H9 (cell line): Measurements from ENCODE around the gene SPTBN5. TPM values are rescaled to one million over a fixed set of nuclear protein-coding genes. Genes with fewer than 3 reads are reported as not detected.
A peak's percentile ranks its signal among the peaks of the same experiment; 100 is the strongest.
"Not testable (repeated sequence)": the region's sequence is repeated elsewhere in the genome, so short reads cannot be mapped to it uniquely, and the experiment has no call there.

Experiments used
- DNase-seq: peaks from one replicate; pipeline ENCODE4 v3.0.0-alpha.2; 2017
- H2AFZ ChIP-seq: one replicate; pipeline ENCODE4 v1.6.1; 2013; ENCODE audit warnings: mild to moderate bottlenecking, low read length, control low read depth, moderate library complexity
- H2AK5ac ChIP-seq: 2 replicates; pipeline ENCODE4 v1.6.1; 2013; ENCODE audit warnings: low read length, control low read depth, mixed read lengths; ENCODE audit not compliant: insufficient read length
- H2BK120ac ChIP-seq: one replicate; pipeline ENCODE4 v1.6.1; 2013; ENCODE audit warnings: low read depth, mild to moderate bottlenecking, low read length, control low read depth, inconsistent platforms; ENCODE audit not compliant: poor library complexity, severe bottlenecking
- H2BK12ac ChIP-seq: 2 replicates; pipeline ENCODE4 v1.6.1; 2013; ENCODE audit warnings: low read length, control low read depth, mixed read lengths, low read depth; ENCODE audit not compliant: insufficient read length
- H2BK15ac ChIP-seq: 2 replicates; pipeline ENCODE4 v1.6.1; 2013; ENCODE audit warnings: low read depth, low read length, control low read depth
- H2BK20ac ChIP-seq: one replicate; pipeline ENCODE4 v1.6.1; 2013; ENCODE audit warnings: low read depth, mild to moderate bottlenecking, low read length, control low read depth, inconsistent platforms; ENCODE audit not compliant: poor library complexity, severe bottlenecking
- H2BK5ac ChIP-seq: 2 replicates; pipeline ENCODE4 v1.6.1; 2013; ENCODE audit warnings: low read length, control low read depth, mixed read lengths; ENCODE audit not compliant: insufficient read length
- H3K14ac ChIP-seq: 2 replicates; pipeline ENCODE4 v1.6.1; 2013; ENCODE audit warnings: low read length, control low read depth; ENCODE audit not compliant: insufficient read depth
- H3K18ac ChIP-seq: 2 replicates; pipeline ENCODE4 v1.6.1; 2013; ENCODE audit warnings: low read depth, mild to moderate bottlenecking, mixed read lengths, low read length, control low read depth; ENCODE audit not compliant: insufficient read length
- H3K23ac ChIP-seq: 2 replicates; pipeline ENCODE4 v1.6.1; 2013; ENCODE audit warnings: low read length, control low read depth, mixed read lengths, low read depth; ENCODE audit not compliant: insufficient read length
- H3K23me2 ChIP-seq: 2 replicates; pipeline ENCODE4 v1.6.1; 2013; ENCODE audit warnings: low read depth, mild to moderate bottlenecking, mixed read lengths, low read length, control low read depth; ENCODE audit not compliant: insufficient read length, poor library complexity, severe bottlenecking
- H3K27ac ChIP-seq: 2 replicates; pipeline ENCODE4 v1.5.1; 2013; ENCODE audit warnings: low read length, control low read depth, mixed read lengths, low read depth; ENCODE audit not compliant: insufficient read length
- H3K27me3 ChIP-seq: 2 replicates; pipeline ENCODE4 v1.6.1; 2013; ENCODE audit warnings: low read length, control low read depth, inconsistent platforms; ENCODE audit not compliant: insufficient read depth
- H3K4ac ChIP-seq: 2 replicates; pipeline ENCODE4 v1.6.1; 2013; ENCODE audit warnings: low read depth, mild to moderate bottlenecking, control low read depth, inconsistent platforms, low read length, moderate library complexity
- H3K4me1 ChIP-seq: 2 replicates; pipeline ENCODE4 v1.6.1; 2013; ENCODE audit warnings: low read length, control low read depth, inconsistent platforms; ENCODE audit not compliant: insufficient read depth
- H3K4me2 ChIP-seq: 2 replicates; pipeline ENCODE4 v1.6.1; 2013; ENCODE audit warnings: low read length, control low read depth, mixed read lengths; ENCODE audit not compliant: insufficient read length, insufficient read depth
- H3K56ac ChIP-seq: 2 replicates; pipeline ENCODE4 v1.6.1; 2013; ENCODE audit warnings: low read depth, mild to moderate bottlenecking, mixed read lengths, low read length, control low read depth; ENCODE audit not compliant: insufficient read length
- H3K79me1 ChIP-seq: 2 replicates; pipeline ENCODE4 v1.6.1; 2013; ENCODE audit warnings: low read depth, mild to moderate bottlenecking, moderate library complexity, low read length, control low read depth, inconsistent platforms; ENCODE audit not compliant: insufficient read depth, poor library complexity, severe bottlenecking
- H3K79me2 ChIP-seq: 2 replicates; pipeline ENCODE4 v1.6.1; 2013; ENCODE audit warnings: low read length, control low read depth, inconsistent platforms; ENCODE audit not compliant: insufficient read depth
- H3K9ac ChIP-seq: 2 replicates; pipeline ENCODE4 v1.6.1; 2013; ENCODE audit warnings: low read length, control low read depth, mixed read lengths; ENCODE audit not compliant: insufficient read length; ENCODE audit errors: extremely low read depth
- H3K9me3 ChIP-seq: one replicate; pipeline ENCODE4 v1.6.1; 2013; ENCODE audit warnings: low read depth, low read length, inconsistent platforms; ENCODE audit not compliant: control insufficient read depth
- H3T11ph ChIP-seq: one replicate; pipeline ENCODE4 v1.6.1; 2013; ENCODE audit warnings: mild to moderate bottlenecking, low read length, control low read depth, inconsistent platforms
- H4K20me1 ChIP-seq: one replicate; pipeline ENCODE4 v1.6.1; 2013; ENCODE audit not compliant: control insufficient read depth, insufficient read length, insufficient read depth
- H4K5ac ChIP-seq: 2 replicates; pipeline ENCODE4 v1.6.1; 2013; ENCODE audit warnings: low read depth, mild to moderate bottlenecking, mixed read lengths, low read length, control low read depth; ENCODE audit not compliant: insufficient read length
- H4K8ac ChIP-seq: replicated peaks from 2 replicates; pipeline ENCODE4 v1.6.1; 2013; ENCODE audit warnings: low read length, control low read depth, mixed read lengths, low read depth; ENCODE audit not compliant: insufficient read length
- H4K91ac ChIP-seq: 2 replicates; pipeline ENCODE4 v1.6.1; 2013; ENCODE audit warnings: low read depth, mild to moderate bottlenecking, moderate library complexity, mixed read lengths, low read length, control low read depth; ENCODE audit not compliant: insufficient read length
- H3K27ac Mint-ChIP-seq, 3 experiments: 2 replicates in 2 of 3; 3 replicates in 1 of 3; pipeline ENCODE4 v1.8.0; 2020 to 2021; ENCODE audit warnings: mixed read lengths in 3 of 3, mild to moderate bottlenecking in 1 of 3, moderate library complexity in 1 of 3
- H3K27me3 Mint-ChIP-seq: 2 replicates; pipeline ENCODE4 v1.8.0; 2021; ENCODE audit warnings: low read depth, mild to moderate bottlenecking, moderate library complexity, mixed read lengths
- H3K36me3 Mint-ChIP-seq, 3 experiments: 2 replicates in 2 of 3; 3 replicates in 1 of 3; pipeline ENCODE4 v1.8.0; 2020 to 2021; ENCODE audit warnings: low read depth in 3 of 3, mixed read lengths in 3 of 3; ENCODE audit not compliant: insufficient read depth in 1 of 3
- H3K4me1 Mint-ChIP-seq, 2 experiments: 2 replicates each; pipeline ENCODE4 v1.8.0; 2020; ENCODE audit warnings: mixed read lengths in 2 of 2
- H3K4me3 Mint-ChIP-seq, 2 experiments: 2 replicates in 1 of 2; 3 replicates in 1 of 2; pipeline ENCODE4 v1.8.0; 2020 to 2021; ENCODE audit warnings: mild to moderate bottlenecking in 2 of 2, mixed read lengths in 2 of 2, moderate library complexity in 1 of 2
- H3K9me3 Mint-ChIP-seq, 2 experiments: 2 replicates in 1 of 2; 3 replicates in 1 of 2; pipeline ENCODE4 v1.8.0; 2020; ENCODE audit warnings: mild to moderate bottlenecking in 2 of 2, mixed read lengths in 2 of 2, moderate library complexity in 1 of 2
- WGBS: extraction: QIAGEN DNeasy Blood & Tissue Kit; methylation state at CpG from one replicate; pipeline ENCODE4 v1.1.7; 2013; ENCODE audit warnings: missing lambda C conversion rate, low lambda C conversion rate, mixed read lengths; ENCODE audit not compliant: insufficient read length; ENCODE audit errors: extremely low coverage; 5-methylcytosine and 5-hydroxymethylcytosine counted together
- total RNA-seq: library from RNA; stranded (reverse); gene quantifications from 2 replicates; pipeline ENCODE4 v1.2.1, GENCODE V29; 2021
- TF ChIP-seq, protein P1 (sequence below): fragments of 200-600 bp; sonication (generic); conservative IDR thresholded peaks from 3 replicates; pipeline ENCODE4 v1.8.0; 2021; ENCODE audit warnings: antibody characterized with exemption, mild to moderate bottlenecking

SPTBN5 gene
- total RNA-seq, 1 experiment from 2014 or later = 0.90 TPM

- Mint-ChIP-seq H3K4me1 (peaks cover 7% of the 10 kb centered on the region in 2 experiments), H3K27me3 (no peaks in the 10 kb centered on the region), H3K4me3 (no peak overlapping the region), H3K27ac (no peak overlapping the region), H3K9me3 (no peaks in the 10 kb centered on the region; a peak in 1 of 5 replicates), H3K36me3 (peaks cover 3 to 17% (median 8%) of the 10 kb centered on the region in 3 experiments; a peak in 6 of 7 replicates)
- H2BK20ac ChIP-seq = no peak overlapping the region
- no peak overlapping the region for H2BK15ac ChIP-seq
- no peak for DNase-seq
- no peaks in the 10 kb centered on the region for H3K9me3 ChIP-seq
- H2AFZ ChIP-seq = no peak overlapping the region
- no peak overlapping the region for H2BK12ac ChIP-seq
- H2BK120ac ChIP-seq = no peak overlapping the region
- H4K20me1 ChIP-seq = no peaks in the 10 kb centered on the region
- no CpG with 5 or more reads among the region's 10 CpGs for WGBS
- no peak overlapping the region for H2AK5ac ChIP-seq
- TF ChIP-seq, protein P1, sequence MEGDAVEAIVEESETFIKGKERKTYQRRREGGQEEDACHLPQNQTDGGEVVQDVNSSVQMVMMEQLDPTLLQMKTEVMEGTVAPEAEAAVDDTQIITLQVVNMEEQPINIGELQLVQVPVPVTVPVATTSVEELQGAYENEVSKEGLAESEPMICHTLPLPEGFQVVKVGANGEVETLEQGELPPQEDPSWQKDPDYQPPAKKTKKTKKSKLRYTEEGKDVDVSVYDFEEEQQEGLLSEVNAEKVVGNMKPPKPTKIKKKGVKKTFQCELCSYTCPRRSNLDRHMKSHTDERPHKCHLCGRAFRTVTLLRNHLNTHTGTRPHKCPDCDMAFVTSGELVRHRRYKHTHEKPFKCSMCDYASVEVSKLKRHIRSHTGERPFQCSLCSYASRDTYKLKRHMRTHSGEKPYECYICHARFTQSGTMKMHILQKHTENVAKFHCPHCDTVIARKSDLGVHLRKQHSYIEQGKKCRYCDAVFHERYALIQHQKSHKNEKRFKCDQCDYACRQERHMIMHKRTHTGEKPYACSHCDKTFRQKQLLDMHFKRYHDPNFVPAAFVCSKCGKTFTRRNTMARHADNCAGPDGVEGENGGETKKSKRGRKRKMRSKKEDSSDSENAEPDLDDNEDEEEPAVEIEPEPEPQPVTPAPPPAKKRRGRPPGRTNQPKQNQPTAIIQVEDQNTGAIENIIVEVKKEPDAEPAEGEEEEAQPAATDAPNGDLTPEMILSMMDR = no peak
- no peaks in the 10 kb centered on the region for H3K79me1 ChIP-seq
- no peak overlapping the region for H2BK5ac ChIP-seq
- H3K23me2 ChIP-seq = peaks cover 10% of the 10 kb centered on the region
- no peak overlapping the region for H4K91ac ChIP-seq
- no peak overlapping the region for H4K8ac ChIP-seq
- H3T11ph ChIP-seq = no peak overlapping the region
- H3K23ac ChIP-seq = no peak overlapping the region
- no peak overlapping the region for H3K56ac ChIP-seq
- H3K4me1 ChIP-seq = no peaks in the 10 kb centered on the region
- no peak overlapping the region for H3K4ac ChIP-seq
- no peak overlapping the region for H4K5ac ChIP-seq
- H3K4me2 ChIP-seq = no peak overlapping the region
- no peaks in the 10 kb centered on the region for H3K79me2 ChIP-seq
- no peak overlapping the region for H3K9ac ChIP-seq
- H3K27me3 ChIP-seq = no peaks in the 10 kb centered on the region
- no peak overlapping the region for H3K14ac ChIP-seq
- no peak overlapping the region for H3K27ac ChIP-seq
- H3K18ac ChIP-seq = no peak overlapping the region
These were observed 61.6 kb downstream of the SPTBN5 start for GRCh38 chr15:41832208-41832607.

DNA sequence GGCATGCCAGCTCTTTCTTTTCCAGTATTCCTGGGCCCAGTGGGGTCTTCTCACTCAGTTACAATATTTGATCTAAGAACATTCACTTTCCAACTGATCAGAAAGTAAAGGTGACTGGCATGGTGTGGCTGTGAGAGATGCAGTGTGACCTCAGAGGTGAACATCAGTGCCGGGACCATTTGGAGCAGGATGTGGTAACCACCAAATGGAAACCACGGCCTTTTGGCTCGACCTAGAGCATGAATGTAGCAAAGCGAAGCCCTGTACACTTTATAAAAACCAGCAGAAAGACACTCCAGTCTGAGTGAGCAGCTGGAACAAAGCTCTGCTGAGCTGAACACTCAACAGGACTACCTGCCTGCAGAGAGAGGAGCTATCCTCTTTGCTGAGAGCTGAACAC lies 62.6 kb downstream of the SPTBN5 start:
- H3K9ac ChIP-seq, H4K5ac ChIP-seq, H3K27me3 ChIP-seq, H2BK5ac ChIP-seq, H4K91ac ChIP-seq, H3K18ac ChIP-seq, H3K14ac ChIP-seq, H2BK12ac ChIP-seq, H3K4ac ChIP-seq, H2BK20ac ChIP-seq, H2AK5ac ChIP-seq, H3K4me3 Mint-ChIP-seq, H4K8ac ChIP-seq, H3K9me3 Mint-ChIP-seq, DNase-seq, H2BK120ac ChIP-seq, H3K4me2 ChIP-seq, H3K79me2 ChIP-seq, H3K9me3 ChIP-seq, H3K4me1 ChIP-seq, H4K20me1 ChIP-seq, H3K27me3 Mint-ChIP-seq, H3K23me2 ChIP-seq, H3K79me1 ChIP-seq, H3K56ac ChIP-seq, H3K27ac ChIP-seq, H2AFZ ChIP-seq, H2BK15ac ChIP-seq, H3K23ac ChIP-seq, H3T11ph ChIP-seq: not testable (repeated sequence)
- Mint-ChIP-seq H3K27ac (peak overlapping the region in 2 of 3 experiments; percentile 28 to 60; a peak in 3 of 7 replicates), H3K36me3 (peaks cover 2 to 14% (median 5%) of the 10 kb centered on the region in 3 experiments; a peak in 5 of 7 replicates), H3K4me1 (peaks cover 7 to 11% of the 10 kb centered on the region in 2 experiments)
- WGBS = no CpG with 5 or more reads among the region's 4 CpGs
